Large intestine (tissue), 3 donors: ENCODE data around the gene ADGRB2. TPM values are rescaled to one million over a fixed set of nuclear protein-coding genes. Genes with fewer than 3 reads are reported as not detected.

Experiments
- DNase-seq, 2 donors: peaks; one replicate each; pipeline versions ENCODE4 v3.0.0 to v3.0.0-alpha.2; 2013
- H3K27ac ChIP-seq: one replicate; pipeline ENCODE4 v1.5.1; 2013; ENCODE audit warnings: low read length
- H3K27me3 ChIP-seq: 2 replicates; pipeline ENCODE4 v1.6.1; 2013; ENCODE audit warnings: low read length; ENCODE audit not compliant: control insufficient read depth, insufficient read depth
- H3K36me3 ChIP-seq: 2 replicates; pipeline ENCODE4 v1.6.1; 2013; ENCODE audit warnings: low read length; ENCODE audit not compliant: control insufficient read depth, insufficient read depth
- H3K4me1 ChIP-seq: one replicate; pipeline ENCODE4 v1.6.1; 2013; ENCODE audit warnings: low read length; ENCODE audit not compliant: control insufficient read depth, insufficient read depth
- H3K4me3 ChIP-seq: one replicate; pipeline ENCODE4 v1.5.1; 2013; ENCODE audit warnings: low read length
- H3K9me3 ChIP-seq: one replicate; pipeline ENCODE4 v1.6.1; 2013; ENCODE audit warnings: mild to moderate bottlenecking, low read depth, low read length, moderate library complexity; ENCODE audit not compliant: control insufficient read depth
- WGBS: methylation state at CpG from one replicate; pipeline ENCODE4 v1.1.5; 2013; ENCODE audit warnings: low lambda C conversion rate; ENCODE audit not compliant: insufficient coverage; 5-methylcytosine and 5-hydroxymethylcytosine counted together
- polyA plus RNA-seq: library from polyadenylated mRNA; unstranded; fragments of 120-200 nt; gene quantifications from one replicate; pipeline ENCODE4 v1.2.1, GENCODE V29; 2013

Gene ADGRB2
- polyA plus RNA-seq, 1 donor: 56.1 TPM

DNA sequence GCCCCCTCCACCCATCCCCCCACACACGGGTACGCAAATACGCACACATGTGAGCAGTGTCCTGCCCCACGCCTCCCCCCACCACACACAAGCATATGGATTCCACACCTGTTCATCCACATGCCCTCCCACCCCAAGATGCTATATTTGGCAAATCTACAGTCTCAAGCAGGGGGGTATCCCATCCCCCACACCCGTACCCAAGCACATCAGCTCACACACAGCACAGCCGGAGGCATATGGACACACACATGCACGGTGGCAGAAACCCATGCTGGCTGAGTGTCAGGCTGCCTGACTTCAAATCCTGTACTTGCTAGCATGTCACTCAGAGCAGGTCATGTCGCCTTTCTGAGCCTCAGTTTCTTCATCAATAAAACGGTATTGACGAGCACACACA lies 70.9 kb downstream of the ADGRB2 start:
- Histone ChIP-seq H3K4me1 (no peaks in the 10 kb centered on the region), H3K4me3 (no peak overlapping the region), H3K36me3 (peaks cover 78% of the 10 kb centered on the region), H3K27ac (no peak overlapping the region), H3K27me3 (no peaks in the 10 kb centered on the region), H3K9me3 (no peaks in the 10 kb centered on the region)
- WGBS: no CpG with 5 or more reads among the region's 10 CpGs
- DNase-seq: no peak

DNA sequence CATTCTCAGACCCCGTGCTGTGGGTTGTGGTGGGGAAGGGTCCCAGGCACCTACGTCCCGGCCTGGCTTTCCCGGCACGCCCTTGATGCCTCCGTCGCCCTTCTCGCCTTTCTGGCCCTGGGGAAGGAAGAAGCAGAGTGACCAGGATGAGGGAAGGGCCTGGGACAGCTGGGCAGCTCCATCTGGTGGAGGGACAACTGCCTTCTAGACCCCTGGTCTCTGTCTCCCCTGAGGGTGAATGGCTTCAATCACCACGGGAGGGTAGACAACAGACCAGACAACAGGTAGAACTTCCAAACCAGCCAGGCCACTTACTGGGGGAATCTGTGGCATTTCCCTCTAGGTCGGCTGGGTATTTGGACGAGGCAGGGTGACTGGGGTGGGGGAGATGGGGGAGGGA lies 72.2 kb downstream of the ADGRB2 start:
- Histone ChIP-seq H3K36me3 (peaks cover 72% of the 10 kb centered on the region), H3K4me1 (no peaks in the 10 kb centered on the region), H3K4me3 (no peak overlapping the region), H3K27me3 (no peaks in the 10 kb centered on the region), H3K9me3 (no peaks in the 10 kb centered on the region), H3K27ac (no peak overlapping the region)
- no CpG with 5 or more reads among the region's 11 CpGs for WGBS
- DNase-seq: no peak

DNA sequence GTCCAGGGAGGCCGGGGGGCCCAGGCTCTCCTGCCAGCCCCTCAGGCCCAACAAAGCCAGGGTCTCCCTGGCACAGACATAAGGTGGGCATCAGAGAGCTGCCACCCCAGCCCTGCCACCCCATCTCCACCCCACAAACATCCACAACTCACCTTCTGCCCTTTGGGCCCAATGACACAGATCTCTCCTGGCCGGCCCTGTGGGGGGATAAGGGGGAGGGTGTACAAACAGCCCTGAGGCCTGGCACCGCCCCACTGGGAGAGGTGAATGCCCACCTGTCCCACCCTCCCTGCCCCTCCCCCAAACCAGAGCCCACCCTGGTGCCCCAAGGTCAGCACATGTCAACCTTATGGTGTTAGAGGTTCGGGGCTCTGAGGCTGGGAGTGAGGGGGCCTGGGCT lies 72.7 kb downstream of the ADGRB2 start:
- peaks cover under 1% of the 10 kb centered on the region for H3K4me1 ChIP-seq
- no peak overlapping the region for H3K27ac ChIP-seq
- no peaks in the 10 kb centered on the region for H3K27me3 ChIP-seq
- peaks cover 68% of the 10 kb centered on the region for H3K36me3 ChIP-seq
- H3K9me3 ChIP-seq: no peaks in the 10 kb centered on the region
- H3K4me3 ChIP-seq: no peak overlapping the region
- no CpG with 5 or more reads among the region's 4 CpGs for WGBS
- no peak for DNase-seq

DNA sequence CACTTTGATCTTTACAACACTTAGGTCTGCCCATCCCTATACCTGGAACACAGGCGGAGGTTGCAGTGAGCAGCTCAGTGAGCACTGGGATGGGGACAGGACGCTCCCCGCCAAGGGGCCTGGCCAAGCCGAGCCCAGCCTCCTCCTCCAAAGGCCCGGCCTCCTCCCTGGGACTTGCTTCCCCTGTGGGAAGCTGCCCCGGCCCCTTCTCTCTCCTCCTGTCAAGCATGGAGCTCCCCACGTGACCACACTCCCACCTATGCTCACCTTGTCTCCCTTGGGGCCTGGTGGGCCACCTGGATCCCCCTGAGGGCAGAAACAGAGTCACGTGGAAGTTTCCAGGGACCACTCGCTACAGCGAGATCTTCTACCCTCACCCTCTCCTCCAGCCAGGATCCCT lies 73.2 kb downstream of the ADGRB2 start:
- H3K27me3 ChIP-seq: no peaks in the 10 kb centered on the region
- H3K9me3 ChIP-seq: no peaks in the 10 kb centered on the region
- no peak for DNase-seq
- H3K27ac ChIP-seq: no peak overlapping the region
- peaks cover 66% of the 10 kb centered on the region for H3K36me3 ChIP-seq
- peaks cover 5% of the 10 kb centered on the region for H3K4me1 ChIP-seq
- no peak overlapping the region for H3K4me3 ChIP-seq
- WGBS: no CpG with 5 or more reads among the region's 10 CpGs

DNA sequence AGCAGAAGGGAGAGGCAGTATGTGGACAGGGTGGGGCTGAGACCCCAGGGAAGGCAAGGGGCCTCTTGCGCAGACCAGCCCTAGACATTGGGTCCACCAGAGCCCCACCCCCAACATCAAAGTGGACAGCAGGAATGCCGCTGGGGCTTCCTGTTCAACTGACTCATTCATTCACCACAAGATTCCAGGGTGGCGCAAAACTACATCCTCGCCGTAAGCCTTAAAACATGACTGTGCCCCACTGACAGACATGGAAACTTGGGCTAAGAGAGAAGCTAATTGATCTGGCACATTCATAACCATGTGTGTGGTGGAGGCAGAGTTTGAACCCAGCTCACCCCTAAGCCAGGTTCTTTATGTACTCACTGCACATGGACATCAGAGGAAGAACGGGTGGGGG lies 74.3 kb downstream of the ADGRB2 start:
- Histone ChIP-seq H3K27me3 (no peaks in the 10 kb centered on the region), H3K4me1 (peaks cover 10% of the 10 kb centered on the region), H3K36me3 (peaks cover 60% of the 10 kb centered on the region), H3K4me3 (no peak overlapping the region), H3K27ac (no peak overlapping the region), H3K9me3 (no peaks in the 10 kb centered on the region)
- no CpG with 5 or more reads among the region's 6 CpGs for WGBS
- DNase-seq: no peak

DNA sequence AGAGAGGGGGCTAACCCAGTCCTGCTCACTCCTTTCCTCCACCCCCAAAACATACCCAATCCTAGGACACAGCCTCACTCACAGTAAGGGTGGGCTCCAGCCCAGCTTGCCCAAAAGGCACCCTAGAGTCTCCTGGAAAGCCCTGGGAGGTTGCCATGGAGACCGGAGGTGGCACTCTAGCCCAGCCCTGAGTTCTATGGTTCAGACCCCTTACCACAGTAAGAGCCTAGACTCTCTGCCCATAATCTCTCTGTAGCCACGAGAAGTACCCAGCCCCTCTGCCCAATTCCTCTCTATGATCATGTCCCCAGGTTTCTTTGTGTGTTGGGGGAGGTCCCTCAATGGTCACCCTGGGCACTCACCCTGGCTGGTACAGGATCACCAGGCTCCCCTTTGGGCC lies 74.8 kb downstream of the ADGRB2 start:
- peaks cover 13% of the 10 kb centered on the region for H3K4me1 ChIP-seq
- WGBS: no CpG with 5 or more reads among the region's 2 CpGs
- DNase-seq: no peak
- H3K36me3 ChIP-seq: peaks cover 55% of the 10 kb centered on the region
- no peak overlapping the region for H3K27ac ChIP-seq
- no peaks in the 10 kb centered on the region for H3K27me3 ChIP-seq
- no peak overlapping the region for H3K4me3 ChIP-seq
- H3K9me3 ChIP-seq: no peaks in the 10 kb centered on the region

DNA sequence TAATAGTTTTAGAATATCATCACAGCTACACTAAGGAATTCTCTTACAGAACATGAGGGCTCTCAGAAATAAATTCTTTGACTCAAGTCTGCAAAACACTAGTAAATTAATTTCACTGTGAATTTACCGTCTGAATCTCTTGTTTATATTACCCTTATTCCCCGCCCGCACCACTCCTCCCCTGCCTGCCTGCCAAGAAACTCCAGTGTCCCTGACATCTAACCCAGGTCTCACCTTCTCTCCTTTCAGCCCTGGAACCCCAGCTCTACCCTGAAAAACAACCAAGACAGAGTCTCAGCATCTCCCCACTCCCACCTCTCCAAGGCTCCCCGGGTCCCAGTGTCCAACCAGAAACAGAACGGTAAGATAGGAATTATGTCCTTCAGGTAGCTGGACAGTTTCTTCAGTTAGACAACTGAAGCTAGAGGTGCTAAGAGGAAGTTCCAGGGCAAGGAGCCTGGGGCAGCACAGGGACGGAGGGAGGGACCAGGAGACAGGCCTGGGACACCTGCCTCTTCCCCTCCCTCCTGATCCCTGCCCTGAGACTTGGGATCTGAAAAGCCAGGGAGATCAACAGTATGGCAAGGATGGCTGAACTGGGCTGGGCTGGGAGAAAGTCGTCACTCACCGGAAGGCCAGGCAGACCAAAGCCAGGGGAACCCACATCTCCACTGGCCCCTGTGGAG lies 75.8 kb downstream of the ADGRB2 start:
- Histone ChIP-seq H3K27ac (no peak overlapping the region), H3K4me1 (peaks cover 22% of the 10 kb centered on the region), H3K4me3 (no peak overlapping the region), H3K9me3 (no peaks in the 10 kb centered on the region), H3K36me3 (peaks cover 58% of the 10 kb centered on the region), H3K27me3 (no peaks in the 10 kb centered on the region)
- no peak for DNase-seq
- WGBS: 30% methylated on average over 2 of the region's 8 CpGs

DNA sequence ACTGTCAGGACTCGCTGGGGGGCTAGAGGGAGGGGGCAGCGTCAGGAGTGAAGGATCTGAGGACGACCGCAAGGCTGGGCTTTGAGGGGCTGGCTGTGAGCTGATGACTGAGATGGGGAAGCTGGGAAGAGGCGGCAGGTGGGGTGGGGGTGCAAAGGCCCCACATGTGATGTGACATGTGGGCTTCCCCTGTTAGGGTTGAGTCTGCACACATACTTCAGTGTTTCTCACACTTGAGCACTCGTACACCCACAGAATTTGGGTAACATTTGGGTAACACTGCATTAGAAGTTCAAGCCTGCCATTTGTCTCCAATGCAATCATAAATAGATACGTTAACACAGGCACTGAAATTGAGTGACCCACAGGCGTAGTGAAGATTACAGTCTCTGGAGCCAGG lies 76.5 kb downstream of the ADGRB2 start:
- no peaks in the 10 kb centered on the region for H3K9me3 ChIP-seq
- H3K27me3 ChIP-seq: no peaks in the 10 kb centered on the region
- H3K4me3 ChIP-seq: no peak overlapping the region
- WGBS: 100% methylated on average over 2 of the region's 8 CpGs
- peaks cover 62% of the 10 kb centered on the region for H3K36me3 ChIP-seq
- H3K4me1 ChIP-seq: peaks cover 27% of the 10 kb centered on the region
- no peak overlapping the region for H3K27ac ChIP-seq
- DNase-seq: no peak

DNA sequence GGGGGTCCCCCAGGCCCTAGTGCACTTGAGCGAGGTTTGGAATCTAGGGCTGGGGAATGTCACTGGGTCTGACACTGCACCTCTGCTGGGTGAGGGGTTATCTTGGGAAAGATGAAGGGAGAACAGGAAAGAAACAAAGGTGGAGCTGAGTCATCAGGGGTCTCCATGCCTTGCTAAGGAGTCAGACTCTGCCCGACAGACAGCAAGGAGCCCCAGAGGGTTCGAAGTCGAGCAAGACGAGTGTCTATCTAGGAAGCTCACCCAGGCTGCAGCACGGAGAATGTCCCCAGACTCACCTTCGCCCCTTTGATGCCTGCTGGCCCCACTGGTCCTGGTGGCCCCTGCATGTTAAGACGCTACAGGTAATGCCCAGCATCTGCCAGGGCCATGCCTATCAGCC lies 78.3 kb downstream of the ADGRB2 start:
- peaks cover 64% of the 10 kb centered on the region for H3K36me3 ChIP-seq
- H3K4me3 ChIP-seq: no peak overlapping the region
- no peaks in the 10 kb centered on the region for H3K9me3 ChIP-seq
- whole genome bisulfite sequencing: no CpG with 5 or more reads among the region's 8 CpGs
- H3K27me3 ChIP-seq: no peaks in the 10 kb centered on the region
- DNase-seq: peak; percentile 56 to 84
- H3K4me1 ChIP-seq: peaks cover 27% of the 10 kb centered on the region
- H3K27ac ChIP-seq: peak overlapping the region; percentile 38

DNA sequence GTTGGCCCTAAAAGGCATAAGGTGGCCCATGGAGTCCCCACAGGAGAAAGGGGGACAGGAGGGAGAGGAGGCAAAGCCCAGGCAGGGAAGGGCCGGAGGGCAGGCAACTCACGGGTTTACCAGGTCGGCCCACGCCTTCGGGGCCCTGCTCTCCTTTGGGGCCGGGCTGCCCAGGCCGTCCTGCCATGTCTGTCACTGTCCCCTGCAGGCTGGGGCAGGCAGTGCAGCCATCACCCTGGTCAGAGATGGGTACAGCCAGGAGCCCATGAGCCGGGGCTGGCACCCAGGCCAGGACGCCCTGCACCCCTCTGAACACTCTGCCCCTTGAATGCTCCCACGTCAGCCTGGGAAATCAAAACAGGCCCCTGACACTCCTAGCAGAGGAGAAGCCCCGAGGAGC lies 80.1 kb downstream of the ADGRB2 start:
- Histone ChIP-seq H3K9me3 (no peaks in the 10 kb centered on the region), H3K36me3 (peaks cover 62% of the 10 kb centered on the region), H3K4me3 (no peak overlapping the region), H3K27ac (no peak overlapping the region), H3K4me1 (peaks cover 27% of the 10 kb centered on the region), H3K27me3 (no peaks in the 10 kb centered on the region)
- no peak for DNase-seq
- WGBS: no CpG with 5 or more reads among the region's 11 CpGs

DNA sequence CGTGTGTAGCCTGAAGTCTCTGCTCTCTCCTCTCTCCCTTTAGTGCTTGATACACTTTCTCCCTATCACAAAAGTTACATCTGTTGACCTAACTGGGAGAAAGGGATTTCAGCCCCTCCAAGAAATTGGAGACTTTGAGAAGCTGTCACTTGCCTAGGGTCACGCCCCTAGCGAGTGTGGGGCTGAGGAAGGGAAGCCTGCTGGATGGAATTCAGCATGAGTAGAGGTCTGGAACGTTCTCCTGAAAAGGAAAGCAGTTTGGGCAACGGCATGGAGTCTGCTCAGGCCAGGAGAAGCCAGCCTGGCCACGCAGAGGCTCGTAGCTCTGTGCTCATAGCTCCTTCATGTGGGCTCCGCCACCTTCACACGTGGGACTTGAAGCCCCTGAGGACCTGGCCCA lies 82.7 kb downstream of the ADGRB2 start:
- Histone ChIP-seq H3K27ac (no peak overlapping the region), H3K4me1 (peaks cover 26% of the 10 kb centered on the region), H3K27me3 (no peaks in the 10 kb centered on the region), H3K9me3 (no peaks in the 10 kb centered on the region), H3K36me3 (peaks cover 60% of the 10 kb centered on the region), H3K4me3 (no peak overlapping the region)
- no CpG with 5 or more reads among the region's 9 CpGs for WGBS
- DNase-seq: no peak
